GM21515 (cell line): ENCODE measurements around the gene DUSP16.

Source experiments
- ATAC-seq: cut with Tn5 transposase; IDR thresholded peaks from one replicate; pipeline ENCODE4 v1.9.1; 2021; ENCODE audit not compliant: unreplicated experiment

DUSP16 gene

GRCh38 chr12:12445882-12446181 lies 116.8 kb downstream of the DUSP16 start:
- ATAC-seq, result no peak

GRCh38 chr12:12445165-12445881 lies 117.3 kb downstream of the DUSP16 start:
- ATAC-seq, result no peak

GRCh38 chr12:12443431-12443878 lies 119.2 kb downstream of the DUSP16 start:
- ATAC-seq, result no peak

GRCh38 chr12:12442548-12443071 lies 120.1 kb downstream of the DUSP16 start:
- ATAC-seq, result no peak

GRCh38 chr12:12441843-12442461 lies 120.7 kb downstream of the DUSP16 start:
- ATAC-seq, result no peak

- ATAC-seq, result no peak
Observed at GRCh38 chr12:12441429-12441807, 121.2 kb downstream of the DUSP16 start.

GRCh38 chr12:12440784-12441428 lies 121.8 kb downstream of the DUSP16 start:
- ATAC-seq, result no peak

- no peak for ATAC-seq
Observed at GRCh38 chr12:12439636-12440035, 123.0 kb downstream of the DUSP16 start.

- no peak for ATAC-seq
Observed at GRCh38 chr12:12436831-12437345, 125.8 kb downstream of the DUSP16 start.

- no peak for ATAC-seq
Observed at GRCh38 chr12:12433203-12433731, 129.4 kb downstream of the DUSP16 start.

- ATAC-seq, result no peak
Observed at GRCh38 chr12:12432364-12432763, 130.3 kb downstream of the DUSP16 start.

- no peak for ATAC-seq
Observed at GRCh38 chr12:12428961-12429657, 133.6 kb downstream of the DUSP16 start.

GRCh38 chr12:12428047-12428446 lies 134.6 kb downstream of the DUSP16 start:
- ATAC-seq, result no peak

GRCh38 chr12:12427568-12427967 lies 135.1 kb downstream of the DUSP16 start:
- no peak for ATAC-seq

GRCh38 chr12:12425616-12426015 lies 137.0 kb downstream of the DUSP16 start:
- no peak for ATAC-seq

- no peak for ATAC-seq
Observed at GRCh38 chr12:12425001-12425400, 137.7 kb downstream of the DUSP16 start.
